HCT116 (cell line): Measurements from ENCODE around the gene TCHH. TPM values are rescaled to one million over a fixed set of nuclear protein-coding genes. Genes with fewer than 3 reads are reported as not detected.

Experiments used
- ATAC-seq: fragments of 200-7000 bp; cut with Tn5 transposase; 2 replicates; pipeline ENCODE4 v1.9.1; 2020; ENCODE audit warnings: mild to moderate bottlenecking, moderate library complexity
- BruUV-seq: library from RNA; stranded (reverse); fragments of 400-500 nt; replicated peaks from 2 replicates; lab custom pipeline; 2021; lab: Mats Ljungman, UMichigan
- CTCF ChIA-PET: fragments of 300-600 bp; sonication (Branson Sonifier 250); formaldehyde crosslinking; loops from one replicate; lab custom pipeline; 2021; ENCODE audit warnings: antibody characterized with exemption; lab: Charles Lee
- POLR2A ChIA-PET: fragments of 300-600, 350-600 bp; sonication (Branson Sonifier 250); formaldehyde crosslinking; loops from one replicate; lab custom pipeline; 2021; ENCODE audit warnings: antibody characterized with exemption; lab: Charles Lee
- RAD21 ChIA-PET, 2 experiments: fragments of 300-600 bp; sonication (Branson Sonifier 250); formaldehyde crosslinking; loops; one replicate each; lab custom pipeline; 2023; ENCODE audit warnings: low total read pairs in 2 of 2; ENCODE audit not compliant: uncharacterized antibody in 2 of 2, unreplicated experiment in 2 of 2, low non-redundant PET in 1 of 2; lab: Charles Lee
- DNase-seq: peaks from one replicate; pipeline ENCODE4 v3.0.0-alpha.2; 2010; ENCODE audit warnings: low read depth, low spot score
- H2AFZ ChIP-seq: fragments of 200-600 bp; shearing (Covaris generic), sonication (generic); 2 replicates; pipeline ENCODE4 v1.6.1; 2017; ENCODE audit warnings: low read depth, mixed run types, mixed read lengths, antibody characterized with exemption, low read length; ENCODE audit not compliant: poor library complexity, severe bottlenecking
- H3K27ac ChIP-seq: 2 replicates; pipeline ENCODE4 v1.5.1; 2012; ENCODE audit warnings: low read depth, low read length
- H3K27me3 ChIP-seq: fragments of 200-600 bp; sonication (generic); 2 replicates; pipeline ENCODE4 v1.6.1; 2016; ENCODE audit warnings: mixed run types, low read length, mixed read lengths; ENCODE audit not compliant: insufficient read depth
- H3K36me3 ChIP-seq, 2 experiments: fragments of 200-500 bp in 1 of 2; fragments of 200-600 bp in 1 of 2; sonication (Bioruptor generic) in 1 of 2; sonication (generic) in 1 of 2; 2 replicates each; pipeline versions ENCODE4 v1.5.1 to v1.6.1; 2014 to 2016; ENCODE audit warnings: low read length in 2 of 2, inconsistent platforms in 1 of 2, mixed read lengths in 1 of 2, mixed run types in 1 of 2; ENCODE audit not compliant: insufficient read depth in 2 of 2, control insufficient read depth in 1 of 2
- H3K4me1 ChIP-seq, 2 experiments: fragments of 200-600 bp in 1 of 2; sonication (generic) in 1 of 2; 2 replicates each; pipeline versions ENCODE4 v1.5.1 to v1.6.1; 2012 to 2017; ENCODE audit warnings: low read length in 2 of 2, inconsistent platforms in 1 of 2, mild to moderate bottlenecking in 1 of 2, mixed read lengths in 1 of 2, mixed run types in 1 of 2, moderate library complexity in 1 of 2; ENCODE audit not compliant: insufficient read depth in 2 of 2, control insufficient read depth in 1 of 2
- H3K4me2 ChIP-seq: fragments of 200-600 bp; sonication (generic); 2 replicates; pipeline ENCODE4 v1.6.1; 2017; ENCODE audit warnings: mixed run types, low read length, mixed read lengths
- H3K4me3 ChIP-seq, 2 experiments: fragments of 200-600 bp in 1 of 2; sonication (generic) in 1 of 2; replicated peaks in 1 of 2; 2 replicates each; pipeline ENCODE4 v1.5.1; 2011 to 2016; ENCODE audit warnings: low read length in 2 of 2, control low read depth in 1 of 2, low read depth in 1 of 2, mild to moderate bottlenecking in 1 of 2, mixed read lengths in 1 of 2, mixed run types in 1 of 2
- H3K79me2 ChIP-seq: fragments of 200-600 bp; sonication (generic); 2 replicates; pipeline ENCODE4 v1.6.1; 2017; ENCODE audit warnings: mild to moderate bottlenecking, mixed run types, low read length, moderate library complexity, mixed read lengths; ENCODE audit not compliant: insufficient read depth
- H3K9ac ChIP-seq: fragments of 200-600 bp; sonication (generic); 2 replicates; pipeline ENCODE4 v1.6.1; 2016; ENCODE audit warnings: low read length, mixed read lengths
- H3K9me2 ChIP-seq: fragments of 200-600 bp; sonication (generic), shearing (Covaris generic); 2 replicates; pipeline ENCODE4 v1.6.1; 2017; ENCODE audit warnings: mixed run types, mild to moderate bottlenecking, moderate library complexity; ENCODE audit not compliant: insufficient read depth
- H3K9me3 ChIP-seq, 2 experiments: fragments of 200-500 bp in 1 of 2; fragments of 200-600 bp in 1 of 2; sonication (Bioruptor generic) in 1 of 2; sonication (generic) in 1 of 2; 2 replicates each; pipeline ENCODE4 v1.6.1; 2014 to 2017; ENCODE audit warnings: low read length in 2 of 2, mixed read lengths in 2 of 2, inconsistent platforms in 1 of 2, low read depth in 1 of 2, mild to moderate bottlenecking in 1 of 2, mixed run types in 1 of 2, moderate library complexity in 1 of 2; ENCODE audit not compliant: control insufficient read depth in 1 of 2, insufficient read depth in 1 of 2
- H4K20me1 ChIP-seq: fragments of 200-600 bp; sonication (generic), shearing (Covaris generic); 2 replicates; pipeline ENCODE4 v1.6.1; 2017; ENCODE audit warnings: mixed run types, mild to moderate bottlenecking, moderate library complexity; ENCODE audit not compliant: insufficient read depth
- EGR1 ChIP-seq: IDR thresholded peaks from 2 replicates; pipeline ENCODE4 v1.6.1; 2012; ENCODE audit warnings: low read depth
- ELF1 ChIP-seq: IDR thresholded peaks from 2 replicates; pipeline ENCODE4 v1.6.1; 2012; ENCODE audit warnings: low read depth, borderline replicate concordance
- EZH2 ChIP-seq: fragments of 200-600 bp; sonication (generic); IDR thresholded peaks from 2 replicates; pipeline ENCODE4 v1.6.1; 2017; ENCODE audit warnings: antibody characterized with exemption, mixed run types
- EZH2phosphoT487 ChIP-seq: fragments of 200-600 bp; IDR thresholded peaks from 2 replicates; pipeline ENCODE4 v1.6.1; 2018; ENCODE audit warnings: antibody characterized with exemption, borderline replicate concordance
- FOSL1 ChIP-seq: IDR thresholded peaks from 2 replicates; pipeline ENCODE4 v1.6.1; 2012; ENCODE audit warnings: low read depth
- JUND ChIP-seq: IDR thresholded peaks from 2 replicates; pipeline ENCODE4 v1.6.1; 2012
- POLR2AphosphoS5 ChIP-seq: IDR thresholded peaks from 2 replicates; pipeline ENCODE4 v1.6.1; 2011; ENCODE audit warnings: mild to moderate bottlenecking, low read depth, low read length, moderate library complexity
- SIN3A ChIP-seq: IDR thresholded peaks from 2 replicates; pipeline ENCODE4 v1.6.1; 2012; ENCODE audit warnings: low read depth
- SP1 ChIP-seq: IDR thresholded peaks from 2 replicates; pipeline ENCODE4 v1.6.1; 2012; ENCODE audit warnings: low read depth
- SRF ChIP-seq: IDR thresholded peaks from 2 replicates; pipeline ENCODE4 v1.6.1; 2012; ENCODE audit warnings: low read depth
- TCF7L2 ChIP-seq: IDR thresholded peaks from 2 replicates; pipeline ENCODE4 v1.7.0; 2011; ENCODE audit warnings: borderline replicate concordance, inconsistent platforms; ENCODE audit not compliant: insufficient read depth, insufficient read length; ENCODE audit errors: extremely low read depth
- ZFX ChIP-seq: fragments of 450-650 bp; IDR thresholded peaks from 2 replicates; pipeline ENCODE4 v1.6.1; 2017
- ZNF274 ChIP-seq: fragments of 200-500 bp; sonication (Bioruptor generic); IDR thresholded peaks from 2 replicates; pipeline ENCODE4 v1.6.1; 2014; ENCODE audit warnings: mild to moderate bottlenecking, low read depth, low read length, inconsistent platforms
- intact Hi-C: fragments of 100-400 bp; cut with micrococcal nuclease; formaldehyde crosslinking; loops from 2 replicates; pipeline ENCODE4 v1.10.0; 2022
- total RNA-seq: library from RNA; stranded (reverse); gene quantifications from one replicate; pipeline ENCODE4 v1.2.1, GENCODE V29; 2021; ENCODE audit not compliant: unreplicated experiment
- TF ChIP-seq, protein P1 (sequence below): IDR thresholded peaks from 2 replicates; pipeline ENCODE4 v1.6.1; 2012
- TF ChIP-seq, protein P2 (sequence below): IDR thresholded peaks from 2 replicates; pipeline ENCODE4 v1.6.1; 2012; ENCODE audit warnings: low read depth

TCHH gene
- total RNA-seq, 1 experiment from 2014 or later: 0.02 TPM

DNA sequence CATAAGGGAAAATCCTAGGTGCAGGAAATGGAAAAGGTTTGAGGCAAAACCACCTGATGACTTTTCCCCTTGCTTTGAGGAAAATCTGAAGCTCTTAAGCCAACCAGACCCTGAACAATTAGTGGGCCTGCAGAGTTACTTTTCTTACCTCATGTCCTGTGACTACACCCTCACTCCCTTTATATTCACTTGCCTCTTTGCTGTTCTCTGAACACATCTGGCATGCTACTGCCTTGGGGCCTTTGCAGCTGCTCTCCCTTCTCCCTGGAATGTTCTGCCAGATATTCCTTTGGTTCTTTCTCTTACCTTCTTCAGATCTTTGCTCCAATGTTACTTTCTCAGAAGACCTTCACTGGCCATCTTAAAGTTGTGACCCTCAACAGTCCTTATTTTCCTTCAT lies 22.0 kb upstream of the TCHH start (continued):
- no peak for TF ChIP-seq FOSL1
- TF ChIP-seq JUND: no peak
- TF ChIP-seq ZNF274: no peak

DNA sequence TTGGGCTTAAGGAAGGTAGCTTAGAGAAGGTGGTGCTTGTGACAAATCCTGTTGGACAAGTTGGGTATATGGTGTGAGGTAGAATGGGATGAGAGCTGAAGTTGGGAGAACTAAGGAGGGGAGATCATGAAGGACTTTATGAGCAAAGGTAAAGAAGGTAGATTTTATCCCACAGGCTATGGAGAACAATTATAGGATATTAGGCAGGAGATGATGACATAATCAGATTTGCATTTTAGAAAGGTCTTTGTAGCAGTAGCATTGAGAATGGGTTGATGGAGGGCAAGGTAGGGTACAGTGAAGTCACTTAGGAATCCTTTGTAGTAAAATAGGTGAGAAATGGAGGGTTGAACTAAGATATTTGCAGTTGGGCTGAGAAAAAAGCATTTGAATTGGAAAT lies 14.9 kb upstream of the TCHH start:
- H3K4me2 ChIP-seq: no peak overlapping the region
- no TSS peak for BruUV-seq
- H3K36me3 ChIP-seq: no peaks in the 10 kb centered on the region
- ChIA-PET CTCF (no interaction called here), POLR2A (no interaction called here), RAD21 (no interaction called here)
- no peaks in the 10 kb centered on the region for H3K79me2 ChIP-seq
- intact Hi-C loops: no loop called here
- ATAC-seq: no peak
- no peaks in the 10 kb centered on the region for H4K20me1 ChIP-seq
- H3K27me3 ChIP-seq: peaks cover 31% of the 10 kb centered on the region
- no peak overlapping the region for H3K27ac ChIP-seq
- H3K9ac ChIP-seq: no peak overlapping the region
- H2AFZ ChIP-seq: no peak overlapping the region
- H3K9me3 ChIP-seq: no peaks in the 10 kb centered on the region
- TF ChIP-seq EGR1 (no peak), SRF (no peak)
- no peaks in the 10 kb centered on the region for H3K4me1 ChIP-seq
- no peak overlapping the region for H3K4me3 ChIP-seq
- DNase-seq: no peak
- H3K9me2 ChIP-seq: no peaks in the 10 kb centered on the region

DNA sequence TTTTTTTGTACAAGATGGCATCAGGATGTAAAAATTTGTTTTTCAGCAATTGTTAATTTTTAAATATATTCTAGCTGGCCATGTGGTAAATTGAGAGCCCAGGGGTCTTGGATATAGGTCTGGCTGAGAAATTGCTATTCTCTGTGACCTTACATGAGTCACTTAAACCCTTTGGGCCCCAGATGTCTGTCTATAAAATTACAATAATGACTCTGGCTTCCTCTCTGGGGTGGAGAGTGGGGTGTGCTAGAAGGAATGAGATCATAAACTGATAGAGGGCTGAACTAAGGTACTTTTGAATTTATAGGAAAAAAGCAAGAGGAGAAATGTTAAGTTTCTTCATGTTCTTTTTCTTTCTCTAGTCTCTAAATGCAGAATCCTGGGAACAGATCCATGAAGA lies 12.4 kb upstream of the TCHH start:
- Histone ChIP-seq H3K27ac (no peak overlapping the region), H3K4me3 (no peak overlapping the region), H3K27me3 (peaks cover 34% of the 10 kb centered on the region), H3K9me2 (no peaks in the 10 kb centered on the region), H2AFZ (no peak overlapping the region), H3K4me1 (no peaks in the 10 kb centered on the region), H4K20me1 (no peaks in the 10 kb centered on the region), H3K79me2 (no peaks in the 10 kb centered on the region), H3K9me3 (no peaks in the 10 kb centered on the region), H3K9ac (no peak overlapping the region), H3K4me2 (no peak overlapping the region), H3K36me3 (no peaks in the 10 kb centered on the region)
- intact Hi-C loops: no loop called here
- ATAC-seq (no peak), DNase-seq (no peak)
- CTCF ChIA-PET: no interaction called here
- no TSS peak for BruUV-seq
- POLR2A ChIA-PET: no interaction called here
- RAD21 ChIA-PET: no interaction called here
- TF ChIP-seq EGR1: no peak
- TF ChIP-seq SP1: no peak
- TF ChIP-seq JUND: no peak
- TF ChIP-seq EZH2phosphoT487: no peak
- no peak for TF ChIP-seq EZH2
- TF ChIP-seq, protein P1, sequence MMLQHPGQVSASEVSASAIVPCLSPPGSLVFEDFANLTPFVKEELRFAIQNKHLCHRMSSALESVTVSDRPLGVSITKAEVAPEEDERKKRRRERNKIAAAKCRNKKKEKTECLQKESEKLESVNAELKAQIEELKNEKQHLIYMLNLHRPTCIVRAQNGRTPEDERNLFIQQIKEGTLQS: no peak
- no peak for TF ChIP-seq TCF7L2
- TF ChIP-seq POLR2AphosphoS5: no peak
- TF ChIP-seq, protein P2, sequence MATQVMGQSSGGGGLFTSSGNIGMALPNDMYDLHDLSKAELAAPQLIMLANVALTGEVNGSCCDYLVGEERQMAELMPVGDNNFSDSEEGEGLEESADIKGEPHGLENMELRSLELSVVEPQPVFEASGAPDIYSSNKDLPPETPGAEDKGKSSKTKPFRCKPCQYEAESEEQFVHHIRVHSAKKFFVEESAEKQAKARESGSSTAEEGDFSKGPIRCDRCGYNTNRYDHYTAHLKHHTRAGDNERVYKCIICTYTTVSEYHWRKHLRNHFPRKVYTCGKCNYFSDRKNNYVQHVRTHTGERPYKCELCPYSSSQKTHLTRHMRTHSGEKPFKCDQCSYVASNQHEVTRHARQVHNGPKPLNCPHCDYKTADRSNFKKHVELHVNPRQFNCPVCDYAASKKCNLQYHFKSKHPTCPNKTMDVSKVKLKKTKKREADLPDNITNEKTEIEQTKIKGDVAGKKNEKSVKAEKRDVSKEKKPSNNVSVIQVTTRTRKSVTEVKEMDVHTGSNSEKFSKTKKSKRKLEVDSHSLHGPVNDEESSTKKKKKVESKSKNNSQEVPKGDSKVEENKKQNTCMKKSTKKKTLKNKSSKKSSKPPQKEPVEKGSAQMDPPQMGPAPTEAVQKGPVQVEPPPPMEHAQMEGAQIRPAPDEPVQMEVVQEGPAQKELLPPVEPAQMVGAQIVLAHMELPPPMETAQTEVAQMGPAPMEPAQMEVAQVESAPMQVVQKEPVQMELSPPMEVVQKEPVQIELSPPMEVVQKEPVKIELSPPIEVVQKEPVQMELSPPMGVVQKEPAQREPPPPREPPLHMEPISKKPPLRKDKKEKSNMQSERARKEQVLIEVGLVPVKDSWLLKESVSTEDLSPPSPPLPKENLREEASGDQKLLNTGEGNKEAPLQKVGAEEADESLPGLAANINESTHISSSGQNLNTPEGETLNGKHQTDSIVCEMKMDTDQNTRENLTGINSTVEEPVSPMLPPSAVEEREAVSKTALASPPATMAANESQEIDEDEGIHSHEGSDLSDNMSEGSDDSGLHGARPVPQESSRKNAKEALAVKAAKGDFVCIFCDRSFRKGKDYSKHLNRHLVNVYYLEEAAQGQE: no peak
- no peak for TF ChIP-seq ELF1
- no peak for TF ChIP-seq SIN3A
- no peak for TF ChIP-seq ZFX
